Stimulated activated CD4-positive, alpha-beta T cell treated with anti-CD3 and anti-CD28 coated beads, Interleukin-1b, Interleukin-23, amount 100 ng/mL, for 1 hour (primary cell): ENCODE measurements around the gene HRH3.

Experiments used
- DNase-seq, 2 donors: peaks; one replicate each; pipeline ENCODE4 v3.0.0-alpha.2; 2020; ENCODE audit warnings: low read depth in 2 of 2

The HRH3 gene

DNA sequence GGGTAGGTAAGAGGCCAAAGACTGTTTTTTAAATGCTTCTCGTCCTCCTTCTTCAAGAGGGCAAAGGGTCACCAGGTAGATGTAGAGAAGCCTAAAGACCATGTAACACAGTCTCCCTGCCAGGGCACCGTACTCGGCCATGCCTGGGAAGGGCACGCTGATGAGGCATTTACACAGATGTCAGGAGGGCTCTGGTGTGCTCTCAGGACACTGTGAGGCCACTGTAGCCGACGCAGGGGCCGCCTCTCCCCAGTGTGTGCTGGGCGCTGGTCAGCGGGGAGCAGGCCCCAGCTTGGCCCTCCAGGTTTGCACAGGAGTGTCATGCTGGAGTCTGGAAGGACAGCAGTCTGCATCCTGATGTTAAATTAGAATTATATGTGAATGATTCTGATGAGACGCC lies 44.4 kb downstream of the HRH3 start:
- no peak for DNase-seq

DNA sequence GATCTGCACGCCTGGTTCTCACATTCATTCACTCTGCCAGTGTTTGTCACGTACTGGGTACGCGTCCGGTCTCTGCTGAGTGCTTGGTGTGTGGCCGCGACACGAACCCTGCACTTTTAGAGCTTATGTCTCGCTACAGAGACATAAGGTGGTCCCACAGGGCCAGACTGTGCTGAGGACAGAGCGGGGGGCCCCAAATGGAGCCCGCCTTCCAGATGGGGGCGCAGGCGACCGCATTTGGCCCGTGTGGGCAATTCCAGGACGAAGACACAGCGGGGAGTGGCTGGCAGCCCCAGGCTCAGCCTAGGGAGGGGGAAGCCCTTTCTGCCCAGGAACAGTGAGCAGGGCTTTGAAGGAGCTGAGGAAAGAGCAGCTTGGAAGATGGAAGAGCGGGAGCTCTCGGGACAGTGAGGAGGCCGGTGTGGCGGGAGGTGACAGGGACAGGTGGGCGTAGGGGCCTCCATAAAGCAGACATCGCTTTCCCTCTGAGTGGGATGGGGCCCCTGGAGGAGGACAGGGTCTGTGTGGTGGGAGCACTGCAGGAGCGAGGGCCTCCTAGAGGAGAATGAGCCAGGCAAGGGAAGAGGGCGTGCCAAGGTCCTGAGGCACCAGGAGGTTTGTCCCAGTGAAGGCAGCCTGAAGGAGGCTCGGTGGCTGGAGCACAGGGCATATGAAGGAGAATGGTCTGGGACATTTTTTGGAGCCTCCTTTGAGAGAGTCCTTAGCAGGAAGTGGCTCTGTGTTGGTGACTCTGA lies 45.0 kb downstream of the HRH3 start:
- no peak for DNase-seq

DNA sequence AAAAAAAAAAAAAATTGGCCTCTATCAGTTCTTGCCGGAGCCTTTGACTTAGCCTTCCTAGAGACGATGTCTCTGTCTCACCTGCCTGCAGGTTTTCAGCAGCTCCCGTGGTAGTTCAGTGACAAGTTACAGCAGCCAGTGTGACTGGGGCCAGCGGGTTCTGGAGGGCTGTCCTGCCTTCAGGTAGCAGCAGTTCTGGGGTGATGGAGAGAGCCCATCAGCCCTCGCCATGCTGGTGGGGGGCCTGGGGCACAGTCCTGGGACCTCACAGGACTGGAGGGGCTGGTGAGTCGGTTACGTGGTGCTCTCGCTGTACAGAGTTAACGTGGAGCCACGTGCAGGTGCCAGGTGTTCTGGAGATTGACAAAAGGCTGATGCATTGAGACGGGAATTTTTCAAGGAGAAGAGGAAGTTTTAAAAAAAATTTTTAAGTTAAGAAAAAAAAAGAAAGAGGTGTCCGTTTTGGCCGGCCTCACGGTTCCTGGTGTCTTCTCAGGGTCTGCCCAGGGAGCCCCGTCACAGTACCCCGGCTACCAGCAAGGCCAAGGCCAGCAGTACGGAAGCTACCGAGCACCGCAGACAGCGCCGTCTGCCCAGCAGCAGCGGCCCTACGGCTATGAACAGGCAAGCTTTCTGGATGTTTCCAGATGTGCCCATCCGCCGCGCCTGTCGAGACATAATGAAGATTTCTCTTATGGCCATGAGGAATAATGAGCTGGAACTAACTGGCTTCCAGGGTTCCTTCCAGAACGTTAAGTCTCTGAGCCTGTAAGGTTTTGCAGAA lies 45.9 kb downstream of the HRH3 start:
- DNase-seq, result no peak

DNA sequence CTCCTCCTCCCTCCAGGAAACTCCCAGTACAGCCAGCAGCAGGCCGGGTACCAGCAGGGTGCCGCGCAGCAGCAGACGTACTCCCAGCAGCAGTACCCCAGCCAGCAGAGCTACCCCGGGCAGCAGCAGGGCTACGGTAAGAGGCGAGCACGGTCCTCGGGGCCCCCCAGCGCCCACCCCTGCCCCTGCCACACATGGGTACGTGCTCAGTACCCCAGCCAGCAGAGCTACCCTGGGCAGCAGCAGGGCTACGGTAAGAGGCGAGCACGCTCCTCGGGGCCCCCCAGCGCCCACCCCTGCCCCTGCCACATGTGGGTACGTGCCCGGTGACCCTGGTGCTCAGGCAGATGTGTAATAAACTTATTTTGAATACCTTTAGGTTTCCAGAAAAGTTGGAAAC lies 47.4 kb downstream of the HRH3 start:
- no peak for DNase-seq

DNA sequence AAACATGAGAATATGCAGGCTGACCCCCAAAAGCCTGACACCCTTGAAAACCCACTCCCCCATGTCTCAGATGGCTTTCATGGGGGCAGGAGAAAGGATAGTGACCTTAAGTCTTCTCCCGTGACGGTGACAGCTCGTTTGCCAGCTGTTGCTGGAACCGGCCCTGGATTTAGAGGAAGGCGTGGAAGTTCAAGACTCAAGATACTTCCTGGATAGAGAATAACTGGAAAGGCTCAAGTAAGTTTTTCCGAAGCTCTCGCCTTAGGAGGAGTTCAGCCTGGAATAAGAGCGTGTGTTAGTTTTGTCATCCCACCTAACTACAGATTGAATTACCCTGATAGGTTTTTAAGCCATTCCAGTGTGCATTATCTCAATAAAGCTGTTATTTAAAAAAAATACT lies 48.8 kb downstream of the HRH3 start:
- no peak for DNase-seq

DNA sequence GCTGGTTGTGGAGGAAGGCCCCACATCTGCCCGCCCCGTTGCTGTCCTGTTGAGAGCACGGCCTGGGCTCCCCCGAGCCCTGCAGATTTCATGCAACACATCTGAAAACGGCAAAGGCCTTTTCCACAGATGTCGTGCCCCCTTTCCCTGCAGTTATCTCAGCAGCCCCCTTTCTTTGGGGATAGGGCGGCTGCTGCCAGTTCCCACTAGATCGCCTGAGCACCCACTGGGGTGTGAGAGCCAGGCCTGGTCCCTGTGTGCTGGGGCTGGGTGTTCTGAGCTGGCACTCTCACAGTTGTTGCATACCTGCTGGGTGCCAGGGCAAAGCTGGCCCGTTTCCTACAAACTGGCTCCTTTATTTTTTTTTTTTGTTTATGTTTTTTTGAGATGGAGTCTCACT lies 49.5 kb downstream of the HRH3 start:
- no peak for DNase-seq

DNA sequence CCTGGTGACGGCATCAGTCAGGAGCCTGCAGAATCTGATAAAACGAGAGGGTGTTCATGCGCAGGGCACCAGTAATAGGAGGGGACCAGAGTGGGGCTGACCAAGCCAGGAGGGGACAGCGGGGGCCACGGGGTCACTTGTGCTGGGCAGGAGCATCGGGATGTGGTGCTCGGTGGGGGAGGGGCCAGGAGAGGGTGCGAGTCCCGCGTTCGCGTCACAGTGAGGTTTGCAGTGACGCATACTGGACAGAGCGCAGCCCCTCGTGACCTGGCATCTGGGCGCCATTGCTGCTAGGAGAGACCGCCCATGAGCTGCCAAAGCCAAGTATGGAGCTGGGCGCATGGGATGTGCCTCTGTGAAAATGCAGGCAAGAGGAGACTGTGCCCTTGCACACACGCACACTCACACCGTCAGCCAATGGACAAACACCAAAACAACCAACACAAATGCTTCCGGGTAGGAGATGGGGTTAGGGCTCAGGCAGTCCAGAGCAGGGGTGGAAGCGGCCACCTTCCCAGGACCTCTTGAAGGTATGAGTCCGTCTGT lies 51.1 kb downstream of the HRH3 start:
- DNase-seq, result no peak

DNA sequence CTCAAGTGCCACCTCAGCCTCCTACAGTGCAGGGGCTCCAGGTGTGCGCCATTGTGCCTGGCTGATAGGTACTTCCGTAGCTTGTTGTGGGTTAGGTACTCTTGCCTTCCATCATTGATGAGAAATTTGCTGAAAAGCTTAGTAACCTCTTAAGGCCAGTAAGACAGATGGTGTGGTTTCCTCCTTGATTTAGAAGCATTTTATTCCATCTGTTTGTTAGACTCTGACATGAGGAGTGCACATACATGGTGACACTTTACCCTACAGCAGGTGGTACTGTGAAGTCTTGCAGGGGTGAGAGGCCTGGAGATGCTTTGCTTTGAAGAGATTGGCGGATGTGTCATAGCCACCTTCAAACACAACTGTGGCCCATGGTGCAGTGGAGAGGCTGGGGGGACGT lies 52.0 kb downstream of the HRH3 start:
- DNase-seq, result no peak

DNA sequence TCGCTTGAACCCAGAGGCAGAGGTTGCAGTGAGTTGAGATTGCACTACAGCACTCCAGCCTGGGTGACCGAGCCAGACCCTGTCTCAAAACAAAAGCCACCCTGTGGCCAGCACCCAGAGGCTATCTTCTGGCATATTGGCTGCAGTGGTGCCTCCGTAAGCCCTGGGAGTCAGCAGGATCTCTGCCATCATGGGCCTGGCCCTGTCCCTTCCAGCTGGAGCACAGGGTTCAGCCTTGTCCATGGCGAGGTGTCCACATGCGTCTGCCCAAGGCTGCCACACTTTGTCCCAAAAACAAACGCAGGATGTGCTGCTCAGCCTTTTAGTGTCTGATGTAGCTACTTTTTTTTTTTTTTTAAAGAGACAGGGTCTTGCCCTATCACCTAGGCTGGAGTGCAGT lies 52.6 kb downstream of the HRH3 start:
- no peak for DNase-seq

DNA sequence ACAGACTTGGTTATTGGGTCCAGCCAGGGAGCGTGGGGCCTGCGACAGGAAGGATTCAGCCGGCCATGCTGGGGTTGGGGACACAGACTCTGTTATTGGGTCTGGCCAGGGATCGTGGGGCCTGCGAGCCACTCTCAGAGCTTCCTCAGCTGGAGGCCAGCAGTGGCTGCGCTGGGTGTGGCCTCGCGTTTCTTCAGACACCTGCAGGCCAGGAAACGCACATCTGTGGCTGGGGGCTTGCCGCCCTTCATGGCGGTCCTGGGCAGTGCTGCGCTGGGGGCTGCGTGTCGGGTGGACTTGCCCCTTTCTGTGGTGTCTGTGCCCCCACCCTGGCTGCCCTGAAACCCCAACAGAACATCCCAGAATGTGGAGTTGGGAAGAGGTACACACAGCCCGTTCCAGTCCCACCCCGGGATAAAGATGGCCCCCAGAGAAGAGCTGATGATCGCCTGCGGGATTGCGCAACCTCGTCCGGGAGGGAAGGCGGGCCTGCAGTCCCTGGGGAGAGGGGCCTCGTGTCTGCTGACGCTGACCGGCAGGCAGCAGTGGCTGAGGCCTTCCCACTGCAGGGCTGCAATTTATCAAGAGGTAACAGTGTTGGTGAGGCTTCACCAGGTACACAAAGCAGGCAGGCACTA lies 54.2 kb downstream of the HRH3 start:
- no peak for DNase-seq
